H1 (cell line): ENCODE results near the gene ZSCAN5A. TPM values are rescaled to one million over a fixed set of nuclear protein-coding genes. Genes with fewer than 3 reads are reported as not detected.

Experiments
- BCL11A ChIP-seq, 2 experiments: IDR thresholded peaks; one replicate each; pipeline ENCODE4 v1.6.1; 2011; ENCODE audit warnings: low read depth in 2 of 2, low read length in 2 of 2, mild to moderate bottlenecking in 2 of 2
- CBX5 ChIP-seq: fragments of 300-800, 300-1000 bp; sonication (generic); IDR thresholded peaks from 2 replicates; pipeline ENCODE4 v1.7.1; 2016; ENCODE audit warnings: antibody characterized with exemption, low read length, low read depth
- CHD2 ChIP-seq: IDR thresholded peaks from 2 replicates; pipeline ENCODE4 v1.6.1; 2012; ENCODE audit warnings: low read length, improper control_type of control experiment
- CHD7 ChIP-seq: fragments of 300-600 bp; sonication (generic); IDR thresholded peaks from 2 replicates; pipeline ENCODE4 v1.7.1; 2012; ENCODE audit warnings: low read length, moderate library complexity, mild to moderate bottlenecking, inconsistent platforms; ENCODE audit not compliant: insufficient replicate concordance
- CREB1 ChIP-seq: IDR thresholded peaks from 2 replicates; pipeline ENCODE4 v1.6.1; 2012; ENCODE audit warnings: inconsistent platforms
- E2F6 ChIP-seq: IDR thresholded peaks from 2 replicates; pipeline ENCODE4 v1.6.1; 2012; ENCODE audit warnings: inconsistent platforms
- KDM4A ChIP-seq: IDR thresholded peaks from one replicate; pipeline ENCODE4 v1.7.1; 2012; ENCODE audit warnings: low read depth, mild to moderate bottlenecking, moderate library complexity, low read length, inconsistent platforms; ENCODE audit not compliant: severe bottlenecking
- SP4 ChIP-seq: IDR thresholded peaks from 2 replicates; pipeline ENCODE4 v1.6.1; 2012; ENCODE audit warnings: low read length, inconsistent platforms
- SUZ12 ChIP-seq: fragments of 200-600 bp; sonication (generic); IDR thresholded peaks from 2 replicates; pipeline ENCODE4 v1.6.1; 2012; ENCODE audit warnings: mild to moderate bottlenecking, inconsistent platforms, low read length, moderate library complexity, mixed read lengths
- polyA plus RNA-seq, 7 experiments: library from polyadenylated mRNA; depleted of rRNA in 3 of 7; stranded (reverse) in 5 of 7; unstranded in 2 of 7; fragments of >200 nt in 5 of 7; fragments of 200-250 nt in 2 of 7; gene quantifications; 1 replicate in 5 of 7; 2 replicates in 1 of 7; 4 replicates in 1 of 7; pipeline versions ENCODE4 v1.2.1 to v1.2.3, GENCODE V29; 2011 to 2013; ENCODE audit warnings: missing spikeins in 2 of 7, mixed read lengths in 2 of 7
- total RNA-seq: library from RNA; stranded (reverse); fragmentation: NEBNext Ultra II Directional; extraction: Animal tissue kit (Norgen Biotek cat#: 25700); gene quantifications from 2 replicates; pipeline ENCODE4 v1.2.1, GENCODE V29; 2021

ZSCAN5A gene
- total and polyA plus RNA-seq, 2 of the 8 experiments (the other 6 are each of a cell fraction or from before 2014, with no cell fraction given), result 8.6 to 11.0 TPM

DNA sequence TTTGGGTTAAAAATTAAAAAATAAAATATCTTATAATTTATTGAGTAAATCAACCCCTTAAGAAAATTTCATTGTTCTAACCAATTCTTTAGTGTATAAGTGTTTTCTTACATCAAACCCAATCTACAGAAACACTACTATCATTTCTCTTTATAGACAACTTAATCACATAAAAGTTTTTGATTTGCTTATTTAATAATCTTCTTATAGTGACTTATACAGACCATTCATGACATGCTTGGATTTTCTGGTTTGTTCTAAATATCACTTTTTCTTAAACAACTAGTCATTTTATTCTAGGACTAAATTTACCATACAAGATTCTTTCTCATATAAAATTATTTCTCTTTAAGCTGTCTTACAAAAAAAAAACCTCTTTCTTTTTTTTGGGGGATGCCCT, 27.3 kb upstream of the ZSCAN5A start (continued):
- TF ChIP-seq CREB1 (no peak), CBX5 (no peak), SUZ12 (no peak), KDM4A (no peak), SP4 (no peak), E2F6 (no peak), CHD2 (no peak), CHD7 (no peak), BCL11A (IDR thresholded peaks at IDR 0.05; ENCODE audit: low read depth in 2 of 2, low read length in 2 of 2) (no peak)
